OCI-LY3 (cell line): Measurements from ENCODE around the gene TAS2R30.

Source experiments
- EZH2phosphoT487 ChIP-seq: fragments of 200-600 bp; shearing (Covaris generic); IDR thresholded peaks from 2 replicates; pipeline ENCODE4 v1.6.1; 2018; ENCODE audit warnings: antibody characterized with exemption, mixed run types, low read depth
- TF ChIP-seq, protein P1 (sequence below): fragments of 200-600, 300-600 bp; sonication (generic); IDR thresholded peaks from 2 replicates; pipeline ENCODE4 v1.5.1; 2014; ENCODE audit warnings: antibody characterized with exemption, low read length, low read depth

DNA sequence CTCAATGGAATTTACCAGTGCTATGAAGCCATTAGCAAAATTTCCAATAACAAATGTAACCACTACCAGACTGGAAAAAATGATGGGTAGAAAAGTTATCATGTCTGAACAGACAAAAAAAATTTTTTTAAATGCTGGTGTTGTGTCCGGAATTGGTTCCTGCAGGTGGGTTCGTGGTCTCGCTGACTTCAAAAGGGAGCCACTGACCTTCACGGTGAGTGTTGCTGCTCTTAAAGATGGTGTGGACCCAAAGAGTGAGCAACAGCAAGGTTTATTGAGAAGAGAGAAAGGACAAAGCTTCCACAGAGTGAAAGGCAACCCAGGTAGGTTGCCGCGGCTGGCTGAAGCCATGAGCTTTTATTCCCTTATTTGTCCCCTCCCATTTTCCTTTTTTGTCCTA, 42.3 kb downstream of the TAS2R30 start, which contains the start of gene TAS2R43:
- TF ChIP-seq, protein P1, sequence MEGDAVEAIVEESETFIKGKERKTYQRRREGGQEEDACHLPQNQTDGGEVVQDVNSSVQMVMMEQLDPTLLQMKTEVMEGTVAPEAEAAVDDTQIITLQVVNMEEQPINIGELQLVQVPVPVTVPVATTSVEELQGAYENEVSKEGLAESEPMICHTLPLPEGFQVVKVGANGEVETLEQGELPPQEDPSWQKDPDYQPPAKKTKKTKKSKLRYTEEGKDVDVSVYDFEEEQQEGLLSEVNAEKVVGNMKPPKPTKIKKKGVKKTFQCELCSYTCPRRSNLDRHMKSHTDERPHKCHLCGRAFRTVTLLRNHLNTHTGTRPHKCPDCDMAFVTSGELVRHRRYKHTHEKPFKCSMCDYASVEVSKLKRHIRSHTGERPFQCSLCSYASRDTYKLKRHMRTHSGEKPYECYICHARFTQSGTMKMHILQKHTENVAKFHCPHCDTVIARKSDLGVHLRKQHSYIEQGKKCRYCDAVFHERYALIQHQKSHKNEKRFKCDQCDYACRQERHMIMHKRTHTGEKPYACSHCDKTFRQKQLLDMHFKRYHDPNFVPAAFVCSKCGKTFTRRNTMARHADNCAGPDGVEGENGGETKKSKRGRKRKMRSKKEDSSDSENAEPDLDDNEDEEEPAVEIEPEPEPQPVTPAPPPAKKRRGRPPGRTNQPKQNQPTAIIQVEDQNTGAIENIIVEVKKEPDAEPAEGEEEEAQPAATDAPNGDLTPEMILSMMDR: no peak
- no peak for TF ChIP-seq EZH2phosphoT487
